ENCODE data around the gene CCDC92.

Gene CCDC92

DNA sequence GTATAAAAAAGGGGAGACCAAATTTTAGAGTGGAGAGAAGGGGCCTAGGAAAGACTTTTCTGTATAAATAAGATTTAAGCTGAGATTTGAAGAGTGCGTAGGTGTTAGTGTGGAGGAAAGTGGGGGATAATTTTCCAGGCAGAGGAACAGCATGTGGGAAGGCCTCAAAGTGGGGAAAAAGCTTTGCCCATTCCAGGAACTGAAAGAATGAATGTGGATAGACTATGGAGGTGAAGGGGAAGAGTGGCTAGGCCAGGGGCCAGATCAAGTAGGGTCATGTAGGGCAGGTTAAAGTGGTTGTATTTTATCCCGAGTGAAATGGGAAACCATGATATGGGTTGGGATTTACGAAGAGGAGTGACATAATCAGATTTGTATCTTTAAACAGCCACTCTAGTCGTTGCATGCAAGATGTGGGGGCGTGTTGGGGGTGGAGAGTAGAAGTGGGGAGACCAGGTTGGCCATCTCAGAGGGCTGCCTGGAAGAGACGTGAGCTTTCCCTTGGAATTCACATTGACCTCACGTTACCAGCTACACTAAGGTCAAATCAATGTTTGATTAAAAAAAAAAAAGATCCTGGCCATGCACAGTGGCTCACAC, 3.7 kb upstream of the CCDC92 start:
- DNase-seq (ENCODE audit: low spot score): no peak

DNA sequence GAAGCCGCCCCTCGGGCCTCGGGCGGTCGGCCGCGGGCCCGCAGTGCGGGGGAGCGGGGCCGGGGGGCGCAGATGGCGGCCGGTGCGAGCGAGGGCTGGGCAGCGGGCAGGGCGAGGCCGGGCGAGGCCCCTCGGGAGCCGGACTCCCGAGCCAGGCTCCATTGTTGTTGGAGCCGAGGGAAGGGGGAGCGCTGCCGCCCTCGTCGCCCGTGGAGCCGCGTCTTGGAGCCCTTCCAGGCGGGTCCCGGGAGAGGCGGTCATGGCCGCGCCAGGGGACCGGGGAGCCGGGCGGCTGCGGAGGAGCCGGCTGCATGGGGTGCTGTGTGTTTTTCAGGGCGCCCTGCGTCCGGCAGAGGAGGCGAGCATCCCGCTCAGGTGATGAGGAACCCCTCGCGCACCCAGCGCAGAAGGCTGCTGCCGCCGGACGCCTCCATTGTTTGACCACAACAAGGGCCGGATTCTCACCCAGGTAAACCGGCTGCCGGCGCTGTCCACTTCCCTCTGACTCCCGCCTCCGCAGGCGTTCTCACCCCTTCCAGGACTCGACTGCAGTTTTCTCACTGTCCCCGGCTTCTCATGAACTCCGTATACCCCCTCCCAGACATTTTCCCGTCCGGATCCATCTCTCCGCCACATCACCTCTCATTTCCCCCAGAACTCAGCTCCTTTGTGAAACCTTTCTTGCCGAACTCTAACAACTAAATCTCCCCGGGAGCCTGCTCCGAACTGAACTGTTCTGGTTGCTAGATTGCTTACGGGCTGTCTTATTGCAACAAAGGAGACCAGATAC, 1.1 kb upstream of the CCDC92 start:
- peak; percentile 56 for DNase-seq (ENCODE audit: low spot score)

DNA sequence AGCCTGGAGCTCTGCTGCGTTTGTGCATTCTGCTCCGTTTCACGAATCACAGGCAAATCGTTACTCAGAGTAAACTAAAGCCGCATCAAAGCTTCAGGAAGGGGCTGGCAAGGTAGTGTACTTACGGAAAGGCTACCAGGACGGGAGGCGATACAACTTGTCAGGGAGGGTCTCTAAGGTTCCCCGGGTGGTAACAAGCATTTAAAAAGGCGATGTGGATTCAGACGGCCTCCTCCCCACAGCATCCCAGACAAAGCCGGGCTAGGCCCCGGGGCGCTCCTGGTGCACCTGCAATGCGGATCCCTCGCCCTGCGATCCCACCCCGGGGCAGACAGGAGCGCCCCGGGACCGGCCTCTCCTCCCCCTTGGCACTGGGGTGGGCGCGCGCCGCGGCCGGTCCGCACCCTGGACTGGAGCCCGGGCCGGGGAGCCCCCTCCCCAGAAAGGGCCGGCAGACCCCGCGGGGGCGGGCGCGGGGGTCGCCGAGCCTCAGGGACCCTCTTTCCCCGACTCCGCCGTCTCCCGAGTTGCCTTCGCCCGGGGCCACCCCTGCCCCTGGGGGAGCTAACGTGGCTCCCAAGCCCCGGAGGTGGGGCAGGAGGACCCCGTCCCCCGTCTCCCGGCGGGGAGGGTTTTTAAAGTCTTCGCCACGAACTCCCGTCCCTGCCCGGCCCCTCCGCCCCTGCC, 718 bp downstream of the CCDC92 start:
- peak; percentile 59 for DNase-seq (ENCODE audit: low spot score)

DNA sequence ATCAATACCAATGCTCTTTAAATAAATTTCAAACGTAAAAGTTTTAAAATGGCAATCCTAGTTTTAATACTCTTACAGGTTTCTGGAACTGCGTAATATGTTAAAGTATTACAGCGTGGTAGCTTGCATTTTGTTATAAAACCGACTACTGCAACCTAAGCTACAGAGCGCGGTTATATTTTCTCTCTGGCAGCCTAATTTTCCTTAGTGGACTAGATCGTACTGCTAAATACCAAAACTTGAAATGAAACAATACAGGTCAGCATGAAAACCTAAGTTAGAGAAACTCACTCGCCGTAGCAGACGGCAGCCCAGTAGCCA, 1.2 kb downstream of the CCDC92 start:
- no peak for DNase-seq (ENCODE audit: low spot score)

DNA sequence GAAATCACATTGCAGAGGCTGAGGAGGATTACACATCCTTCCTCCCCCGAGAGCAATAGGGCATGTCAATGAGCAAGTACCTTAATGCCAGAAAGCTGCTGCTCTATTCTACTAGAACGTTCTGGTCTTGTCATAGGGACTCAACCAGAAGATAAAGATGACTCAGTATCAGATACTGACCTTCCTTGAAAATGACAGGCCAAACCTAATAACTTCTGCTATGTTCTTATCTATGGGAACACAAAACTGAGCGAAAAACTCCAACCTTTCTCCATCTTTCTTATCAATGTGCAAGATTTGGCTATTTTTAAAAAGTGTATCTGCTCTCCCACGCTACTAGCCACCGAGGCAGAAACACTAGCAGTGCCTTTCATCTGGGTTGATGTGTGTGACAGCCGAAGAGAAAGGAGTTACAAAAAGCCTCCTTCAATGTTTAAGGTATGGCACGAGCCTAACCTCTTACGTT, 5.5 kb downstream of the CCDC92 start:
- DNase-seq (ENCODE audit: low spot score): no peak

DNA sequence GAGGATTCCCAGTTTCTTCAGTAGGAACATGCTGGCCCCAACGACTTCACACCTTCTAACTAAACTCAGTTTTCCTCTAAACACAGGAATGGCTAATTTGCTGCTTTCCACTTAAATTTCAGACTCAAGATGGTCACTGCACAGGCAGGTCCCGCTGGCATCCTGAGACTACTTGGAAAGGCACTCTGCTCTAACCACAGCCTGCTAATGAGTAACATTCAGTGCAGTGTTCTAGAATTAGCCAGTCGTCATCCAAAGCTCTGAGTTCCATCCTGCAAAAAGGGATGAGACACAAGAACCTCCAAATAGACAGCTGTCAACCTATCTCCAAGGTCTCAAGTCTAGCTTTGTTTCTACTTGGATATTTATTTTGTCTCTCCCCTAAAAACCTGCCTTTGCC, 6.0 kb downstream of the CCDC92 start:
- peak; percentile 12 for DNase-seq (ENCODE audit: low spot score)

DNA sequence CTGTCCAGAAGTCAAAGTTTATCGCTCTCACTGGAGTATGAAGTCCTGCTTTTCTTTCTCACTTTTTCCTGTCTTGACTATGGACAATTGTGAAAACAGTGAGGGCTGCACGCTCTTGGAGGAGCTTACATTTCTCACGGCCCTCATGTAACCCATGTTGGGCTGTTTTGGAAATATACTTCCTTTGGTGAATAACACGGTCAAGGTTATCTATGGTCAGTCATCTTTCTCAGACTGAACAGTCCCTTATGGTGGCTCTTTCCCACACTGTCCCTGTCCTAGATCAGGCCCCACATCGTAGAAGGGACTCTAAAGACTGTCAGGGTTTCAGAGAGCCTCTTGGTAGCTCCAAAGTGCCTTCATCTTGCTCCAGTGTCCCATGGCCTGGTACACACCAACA, 7.2 kb downstream of the CCDC92 start:
- DNase-seq (ENCODE audit: low spot score): no peak

DNA sequence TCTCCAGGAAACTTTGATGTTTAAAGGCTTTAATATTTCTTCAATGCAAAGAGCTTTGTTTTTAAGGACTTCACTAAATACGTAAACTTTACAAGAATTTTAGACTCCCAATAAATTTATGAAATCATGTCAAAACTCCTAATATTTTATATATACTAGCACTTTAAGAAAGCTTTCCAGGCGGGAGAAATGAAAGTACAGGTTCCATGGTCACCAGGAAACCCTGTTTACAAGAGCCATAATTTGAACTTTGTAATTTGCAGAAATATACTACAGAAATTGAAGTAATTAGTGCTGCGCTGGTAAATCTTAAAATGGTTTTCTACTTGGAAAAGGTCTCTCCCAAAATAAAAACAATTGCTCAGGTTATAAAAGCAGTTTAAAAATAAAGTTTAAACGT, 8.8 kb downstream of the CCDC92 start:
- DNase-seq (ENCODE audit: low spot score): no peak

DNA sequence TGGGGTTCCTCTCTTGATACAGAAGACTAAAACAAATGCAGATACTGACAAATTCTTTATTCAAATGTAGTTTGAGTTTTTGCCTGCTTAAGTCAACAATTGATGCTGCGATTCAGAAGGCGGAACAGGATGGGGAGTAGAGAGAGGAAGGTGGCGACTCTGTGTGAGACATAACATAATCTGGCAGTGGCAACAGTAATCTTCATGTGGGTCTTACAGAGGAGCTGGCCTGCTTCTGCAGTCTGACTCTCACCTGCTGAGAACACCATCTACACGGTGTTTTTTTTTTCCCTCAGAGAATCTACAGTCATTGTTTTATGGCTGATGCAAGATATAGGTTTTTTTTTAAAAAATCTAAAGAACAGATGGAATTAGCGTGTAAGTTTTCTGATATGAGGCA, 10.1 kb downstream of the CCDC92 start:
- DNase-seq (ENCODE audit: low spot score): no peak

DNA sequence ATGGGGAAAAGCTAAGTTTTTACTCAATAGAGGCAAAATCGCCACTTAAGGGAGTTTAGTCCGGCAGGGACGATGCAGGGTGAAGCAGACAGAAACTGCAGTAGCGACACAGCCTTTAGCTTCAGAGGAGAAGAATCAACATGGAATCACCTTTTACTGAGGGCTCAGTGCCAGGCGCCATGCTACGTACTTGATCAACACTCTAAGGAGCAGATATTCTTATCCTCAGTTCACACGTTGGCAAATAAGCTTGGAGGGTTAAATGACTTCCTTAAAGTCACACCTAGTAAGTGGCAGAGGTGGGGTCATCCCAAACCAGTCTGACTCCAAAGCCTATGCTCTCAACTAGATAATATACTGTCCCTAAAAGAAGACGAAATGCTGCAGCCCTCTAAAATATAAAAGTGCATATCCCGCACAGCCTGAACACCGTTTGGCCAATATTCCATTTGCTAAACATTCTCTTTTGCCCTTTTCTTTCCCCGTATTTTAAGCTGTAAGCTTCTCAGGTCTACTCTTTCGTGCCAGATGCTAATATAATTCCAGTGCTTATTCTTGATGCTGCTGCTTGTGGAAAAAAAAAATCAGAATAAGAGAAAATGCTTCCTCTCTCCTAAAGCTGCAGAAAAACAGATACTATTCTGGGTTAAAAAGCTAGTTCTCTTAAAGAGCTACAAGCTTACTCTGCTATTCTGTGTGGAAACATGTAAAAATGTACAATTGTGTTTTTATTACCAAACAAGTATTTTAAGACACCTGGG, 10.9 kb downstream of the CCDC92 start:
- DNase-seq (ENCODE audit: low spot score): no peak

DNA sequence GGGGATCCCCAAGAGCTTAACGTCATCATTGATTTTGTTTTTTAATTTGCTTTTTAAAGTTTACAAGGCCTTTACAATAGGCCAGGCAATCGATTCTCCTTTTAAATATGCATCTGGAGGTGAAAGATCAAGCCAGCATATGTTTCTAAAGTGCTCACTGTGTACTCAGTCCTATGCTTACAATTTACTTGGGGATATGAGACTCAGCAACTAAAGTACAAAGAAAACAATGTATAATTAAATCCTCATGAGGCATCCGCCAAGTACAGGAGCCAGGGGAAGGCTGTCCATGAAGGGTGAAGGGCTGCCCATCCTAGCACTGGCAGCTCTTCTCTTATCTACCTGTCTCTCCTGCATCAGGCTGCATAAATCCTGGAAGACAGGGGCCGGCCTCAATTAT, 11.8 kb downstream of the CCDC92 start:
- no peak for DNase-seq (ENCODE audit: low spot score)

DNA sequence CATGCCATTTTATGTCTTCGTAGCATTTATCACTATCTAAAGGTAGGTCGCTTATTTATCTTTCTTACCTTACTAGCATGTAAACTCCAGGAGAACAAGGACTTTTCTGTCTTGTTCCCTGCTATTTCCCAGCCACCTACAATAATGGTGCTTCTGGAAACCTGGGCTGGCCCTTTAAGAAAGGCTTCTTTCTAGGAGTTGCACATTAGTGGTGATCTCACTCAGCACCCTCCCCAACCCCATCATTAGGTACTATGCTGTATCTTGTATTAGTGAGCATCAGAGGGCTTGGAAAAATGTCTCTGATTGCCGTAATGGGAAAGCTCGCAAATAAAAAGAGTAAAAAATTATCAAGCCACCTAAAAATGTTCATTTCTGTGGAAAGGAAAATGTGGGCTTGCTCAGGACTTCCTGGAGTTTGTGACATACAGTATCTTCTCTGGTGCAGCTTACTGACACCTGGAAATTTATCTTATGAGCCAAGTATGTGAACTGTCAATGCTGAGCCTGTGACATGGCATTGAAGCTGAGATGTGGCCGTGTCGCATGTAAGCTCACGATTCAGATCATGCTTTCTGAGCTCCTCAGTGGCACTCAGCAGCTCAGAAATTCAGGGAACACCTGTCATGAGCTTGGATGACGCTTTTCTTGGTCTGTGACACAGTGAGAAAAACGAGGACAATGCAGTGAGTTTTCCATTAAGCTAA, 12.4 kb downstream of the CCDC92 start:
- no peak for DNase-seq (ENCODE audit: low spot score)

DNA sequence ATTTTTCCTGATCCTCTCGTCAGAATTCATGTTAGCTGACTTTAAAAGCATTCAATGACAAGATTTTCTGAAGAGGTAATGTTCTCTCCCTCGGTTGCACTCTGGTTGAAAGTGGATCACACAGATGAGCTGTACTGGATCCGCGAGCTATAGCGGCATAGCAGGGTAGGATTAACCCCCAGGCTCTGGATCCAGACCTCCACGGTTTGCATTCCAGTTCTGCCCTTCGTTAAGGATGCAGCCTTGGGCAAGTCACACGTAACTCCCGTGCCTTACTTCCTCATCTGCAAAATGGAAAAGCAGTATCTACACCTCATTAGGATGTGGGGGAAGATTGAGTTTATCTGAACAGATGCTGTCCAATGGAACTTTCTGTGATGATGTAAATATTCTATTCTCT, 13.8 kb downstream of the CCDC92 start:
- DNase-seq (ENCODE audit: low spot score): no peak

DNA sequence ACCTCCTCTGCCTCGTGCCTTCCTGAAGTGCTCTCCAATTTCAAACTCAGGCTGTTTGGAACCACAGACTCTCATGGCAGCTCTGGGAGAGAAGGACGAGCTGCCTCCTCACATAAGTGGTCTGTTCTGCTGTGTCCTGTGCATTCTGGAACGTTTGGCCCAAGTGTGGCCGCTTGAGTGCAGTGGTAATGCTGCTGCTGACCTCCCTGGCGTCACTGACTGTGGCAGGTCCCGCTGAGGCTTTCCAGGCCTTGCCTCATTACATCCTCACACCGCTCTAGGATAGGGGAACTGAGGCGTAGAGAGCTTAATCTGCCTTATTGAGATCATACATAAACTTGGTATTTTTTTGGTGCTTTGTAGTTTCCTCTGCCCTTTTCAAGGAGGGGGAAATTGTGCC, 14.2 kb downstream of the CCDC92 start:
- DNase-seq (ENCODE audit: low spot score): no peak

DNA sequence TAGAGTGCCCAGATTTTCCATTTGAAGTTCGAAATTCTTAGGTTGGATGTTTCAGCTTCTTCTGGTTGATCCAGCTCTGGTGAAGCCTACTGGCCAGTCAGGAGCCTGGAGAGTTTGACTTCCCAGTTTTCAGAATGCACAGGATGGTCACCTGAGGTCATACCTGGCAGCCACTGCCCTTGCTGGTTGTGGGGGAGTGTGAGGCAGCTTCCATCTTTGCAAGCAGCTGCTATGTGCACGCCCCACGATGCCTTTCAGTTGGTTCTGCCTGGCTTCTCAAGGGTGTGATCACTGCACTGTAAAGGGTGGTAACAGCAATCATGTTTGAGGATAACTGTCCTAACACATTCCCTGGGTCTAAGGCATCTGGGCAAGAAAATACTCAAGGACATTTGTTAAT, 15.4 kb downstream of the CCDC92 start:
- no peak for DNase-seq (ENCODE audit: low spot score)

DNA sequence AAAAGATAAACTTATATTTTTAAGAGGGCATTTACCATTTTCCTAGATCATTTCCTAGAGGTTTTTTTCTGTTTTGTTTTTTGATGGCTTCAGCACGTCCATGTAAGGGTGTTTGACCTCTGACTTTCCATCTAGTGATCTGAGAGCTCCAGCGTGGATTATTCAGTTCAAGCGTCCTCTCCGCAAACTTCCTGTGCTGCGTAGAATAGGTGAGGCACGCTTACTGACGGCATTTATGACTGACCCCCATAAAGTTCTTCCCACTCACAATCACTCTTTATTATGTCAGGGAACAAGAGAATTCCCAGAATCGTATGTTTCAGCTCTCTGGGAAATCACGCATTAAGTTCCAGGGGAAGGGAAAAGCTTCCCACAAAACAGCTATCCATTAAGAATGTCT, 16.4 kb downstream of the CCDC92 start:
- DNase-seq (ENCODE audit: low spot score): no peak

DNA sequence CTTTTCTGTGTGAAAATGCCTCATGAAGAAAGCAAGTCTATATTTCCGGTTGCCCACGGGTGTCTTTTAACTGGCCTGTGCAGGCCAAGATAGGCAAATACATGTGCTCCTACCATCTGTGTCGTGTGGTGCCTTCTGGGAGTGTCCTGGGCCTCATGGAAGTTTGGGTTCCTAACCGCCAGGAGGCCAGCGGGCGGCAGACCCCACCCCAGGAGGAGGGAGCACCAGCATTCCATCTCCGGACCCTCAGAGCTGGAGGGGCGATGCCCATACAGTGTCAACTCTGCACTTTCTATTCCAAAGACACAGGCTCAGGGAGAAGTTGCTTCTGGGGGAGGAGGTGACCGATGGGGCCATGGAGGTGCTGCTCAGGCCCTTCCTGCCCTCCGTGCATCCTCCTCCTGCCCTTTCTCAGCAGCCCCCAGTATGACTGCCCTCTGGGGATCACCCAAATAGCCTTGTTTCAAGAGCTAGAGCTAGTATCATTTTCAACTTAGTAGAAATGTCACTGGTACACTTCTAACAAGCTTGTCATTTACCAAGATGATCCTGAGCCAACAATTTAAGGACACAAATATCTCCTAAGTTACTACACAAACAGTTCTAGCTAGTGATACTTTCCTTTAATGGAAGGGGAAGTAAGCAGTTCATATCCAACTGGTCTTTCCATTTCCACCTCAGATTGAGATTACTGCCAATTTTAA, 17.8 kb downstream of the CCDC92 start:
- no peak for DNase-seq (ENCODE audit: low spot score)

DNA sequence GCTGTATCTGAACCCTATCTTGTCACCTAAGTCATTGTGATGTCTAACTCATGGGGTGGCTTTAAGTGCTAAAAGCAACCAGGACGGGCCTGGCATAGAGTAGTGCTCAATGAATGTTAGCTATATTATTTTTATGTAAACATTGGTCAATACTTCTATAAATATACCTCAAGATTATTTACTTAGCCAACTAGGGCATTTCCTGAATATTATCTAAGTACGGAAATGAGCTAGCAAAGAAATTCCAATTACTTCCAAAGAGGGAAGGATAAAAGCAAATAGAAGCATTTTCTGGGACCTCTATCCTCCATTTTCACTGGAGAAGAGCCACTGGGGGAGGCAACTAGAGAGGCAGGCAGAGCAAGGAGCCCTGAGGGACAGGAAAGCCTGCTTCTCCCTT, 20.6 kb downstream of the CCDC92 start:
- no peak for DNase-seq (ENCODE audit: low spot score)

DNA sequence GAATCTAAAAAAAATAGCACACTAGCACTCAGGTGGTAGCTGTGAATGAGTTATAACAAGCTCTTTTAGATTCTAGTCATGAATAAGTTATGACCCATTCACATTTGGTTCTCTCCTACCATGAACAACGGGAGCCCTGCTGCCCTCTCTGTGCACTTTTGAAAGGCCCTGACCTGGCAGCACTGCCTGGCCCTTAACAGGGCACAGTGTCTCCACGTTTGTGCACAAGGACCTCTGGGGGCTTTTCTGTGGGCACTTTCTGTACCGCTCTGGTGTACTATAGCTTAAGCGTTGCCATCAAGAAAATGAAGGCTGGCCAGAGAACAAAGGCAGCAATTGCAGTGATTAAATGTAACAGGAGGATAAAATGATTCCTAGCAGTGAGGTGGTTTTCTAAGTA, 21.2 kb downstream of the CCDC92 start:
- no peak for DNase-seq (ENCODE audit: low spot score)

DNA sequence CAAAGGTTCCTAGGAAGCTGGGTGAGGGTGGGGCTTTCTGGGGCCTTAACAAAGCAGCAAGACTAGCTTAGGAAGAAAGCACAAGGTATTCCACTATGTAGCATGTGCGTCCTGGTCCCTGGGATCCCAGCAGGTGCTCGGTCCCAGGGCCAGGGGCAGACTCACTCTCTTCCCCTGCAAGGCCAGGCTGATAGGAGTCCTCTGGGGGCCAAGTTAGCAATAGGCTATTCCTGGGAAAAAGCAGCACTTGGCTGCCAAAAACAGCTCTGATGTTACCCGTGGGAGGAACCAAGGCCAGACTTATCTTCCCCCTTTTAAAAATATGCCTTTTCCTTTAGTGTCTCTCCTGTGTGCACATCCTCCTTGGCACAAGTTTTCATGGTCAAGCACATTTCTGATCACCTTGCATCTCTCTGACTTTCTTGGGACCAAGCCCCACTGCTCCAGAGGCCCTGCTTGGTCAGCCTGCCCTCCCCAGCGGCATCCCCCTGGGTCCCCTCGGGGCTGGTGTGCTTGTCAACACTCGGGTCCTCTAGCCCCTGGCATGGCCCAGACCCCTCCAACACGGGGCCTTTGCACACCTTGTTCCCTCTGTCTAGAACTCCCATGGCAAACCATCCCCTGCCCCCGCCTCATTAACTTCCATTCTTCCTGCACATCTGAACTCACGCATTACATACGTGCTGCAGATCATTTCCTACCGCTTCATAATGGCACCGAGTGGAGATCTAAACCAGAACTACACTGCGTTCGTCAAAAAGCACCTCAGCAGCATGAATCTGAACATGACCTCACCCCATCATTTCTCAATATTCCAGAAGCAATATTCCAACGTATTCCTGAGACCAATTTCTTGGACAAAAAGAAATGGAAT, 21.9 kb downstream of the CCDC92 start:
- DNase-seq (ENCODE audit: low spot score): no peak

DNA sequence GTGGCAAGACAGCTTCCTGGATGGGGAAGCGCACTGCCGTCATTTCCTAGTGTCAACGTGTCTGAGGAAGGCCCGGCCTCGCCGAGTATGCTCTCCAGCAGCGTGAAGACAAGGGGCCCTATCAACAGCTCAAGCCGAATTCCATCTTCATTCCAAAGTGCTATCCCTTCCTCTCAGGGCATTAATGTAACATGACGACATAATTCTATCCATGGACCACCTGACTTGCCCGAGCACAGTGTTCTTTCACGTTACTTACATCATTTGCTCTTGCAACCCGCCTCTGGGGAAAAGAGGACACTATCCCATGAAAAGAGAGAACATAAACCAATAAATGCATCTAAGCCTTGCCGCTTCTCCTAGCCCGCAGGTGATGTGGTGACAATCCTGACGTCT, 22.9 kb downstream of the CCDC92 start:
- no peak for DNase-seq (ENCODE audit: low spot score)

All from RKO (cell line).